ENCODE results near the gene FAM161A.

The FAM161A gene

GRCh38 chr2:61786876-61787275, 67.0 kb downstream of the FAM161A start:
- no peak for DNase-seq (ENCODE audit: low read depth in 2 of 2)

GRCh38 chr2:61785583-61785982, 68.3 kb downstream of the FAM161A start:
- DNase-seq (ENCODE audit: low read depth in 2 of 2) = no peak

DNA sequence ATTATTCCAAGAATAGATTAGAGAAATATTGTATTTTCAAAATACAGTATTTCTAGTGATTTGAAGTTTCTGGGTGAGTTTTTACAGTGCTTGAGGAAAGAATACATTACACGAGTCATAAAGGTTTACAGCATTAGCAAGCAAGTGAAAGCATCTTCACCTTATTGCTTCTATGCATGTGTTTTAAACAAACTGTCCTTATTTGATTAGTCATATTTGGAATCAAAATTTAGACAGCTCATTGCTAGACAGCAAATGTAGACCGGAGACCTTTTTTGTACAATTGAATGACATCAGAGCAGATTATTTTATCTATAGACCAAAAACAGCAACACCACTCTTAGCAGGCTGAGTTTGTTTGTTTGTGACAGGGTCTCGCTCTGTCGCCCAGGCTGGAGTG, 69.2 kb downstream of the FAM161A start:
- no peak for DNase-seq (ENCODE audit: low read depth in 2 of 2)

DNA sequence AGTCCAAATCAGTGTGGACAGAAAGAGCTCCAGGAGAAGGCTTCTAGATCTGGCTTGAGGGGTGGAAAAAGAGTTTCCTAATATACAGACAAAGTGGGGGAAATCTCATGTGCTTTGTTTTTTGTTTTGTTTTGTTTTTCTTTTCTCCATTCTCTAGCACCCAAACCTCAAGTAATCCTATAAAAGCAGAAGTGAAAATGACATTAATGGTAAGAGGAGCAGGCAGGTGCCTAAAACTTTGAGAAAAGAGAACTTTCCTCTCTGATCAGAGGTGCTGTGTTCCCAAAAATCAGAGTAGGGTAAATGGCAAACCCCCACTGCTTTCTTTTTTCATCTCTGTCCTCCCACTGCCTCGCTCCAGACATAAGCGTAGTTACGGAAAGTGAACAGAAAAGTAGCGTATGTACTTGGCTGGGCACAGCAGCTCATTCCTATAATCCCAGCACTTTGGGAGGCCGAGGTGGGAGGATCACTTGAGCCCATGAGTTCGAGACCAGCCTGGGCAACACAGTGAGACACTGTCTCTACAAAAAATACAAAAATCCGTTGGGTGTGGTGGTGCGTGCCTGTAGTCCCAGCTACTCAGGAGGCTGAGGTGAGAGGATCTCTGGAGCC, 77.8 kb downstream of the FAM161A start:
- no peak for DNase-seq (ENCODE audit: low read depth in 2 of 2)

Measured in activated CD4-positive, alpha-beta T cell treated with anti-CD3 and anti-CD28 coated beads for 24 hours (primary cell).